H1 (cell line): ENCODE measurements around the gene KLHDC7B. TPM values are rescaled to one million over a fixed set of nuclear protein-coding genes. Genes with fewer than 3 reads are reported as not detected.

Source experiments
- CTCF ChIA-PET: fragments of 300-600 bp; sonication (Branson Sonifier 250); formaldehyde crosslinking; loops from one replicate; lab custom pipeline; 2021; ENCODE audit not compliant: partially characterized antibody; lab: Charles Lee
- POLR2A ChIA-PET: fragments of 300-600 bp; sonication (Branson Sonifier 250); formaldehyde crosslinking; loops from one replicate; lab custom pipeline; 2021; ENCODE audit warnings: inconsistent platforms; ENCODE audit not compliant: partially characterized antibody; lab: Charles Lee
- DNase-seq, 2 experiments: peaks; one replicate each; pipeline versions ENCODE4 v3.0.0 to v3.0.0-alpha.2; 2010 to 2022; ENCODE audit warnings: low spot score in 2 of 2, low read depth in 1 of 2, mixed read lengths in 1 of 2
- FAIRE-seq: peaks from 2 replicates; lab custom pipeline; 2011; peaks lifted over from hg19 to GRCh38; lab: Jason Lieb, UNC
- H2AFZ ChIP-seq: 2 replicates; pipeline ENCODE4 v1.8.1; 2012; ENCODE audit warnings: low read length, inconsistent platforms
- H2AK5ac ChIP-seq: 2 replicates; pipeline ENCODE4 v1.6.1; 2013; ENCODE audit warnings: low read depth, low read length
- H2BK120ac ChIP-seq: replicated peaks from 2 replicates; pipeline ENCODE3; 2013; ENCODE audit warnings: low read depth, low read length, inconsistent platforms
- H2BK12ac ChIP-seq: 2 replicates; pipeline ENCODE4 v1.6.1; 2013; ENCODE audit warnings: low read depth, low read length
- H2BK15ac ChIP-seq: 2 replicates; pipeline ENCODE4 v1.6.1; 2013; ENCODE audit warnings: low read length
- H2BK20ac ChIP-seq: 2 replicates; pipeline ENCODE4 v1.6.1; 2013; ENCODE audit warnings: low read length
- H2BK5ac ChIP-seq: 2 replicates; pipeline ENCODE4 v1.6.1; 2013; ENCODE audit warnings: low read depth, low read length
- H3K14ac ChIP-seq: 2 replicates; pipeline ENCODE4 v1.6.1; 2013; ENCODE audit warnings: inconsistent platforms; ENCODE audit not compliant: insufficient read length
- H3K18ac ChIP-seq: 2 replicates; pipeline ENCODE4 v1.6.1; 2013; ENCODE audit warnings: low read length; ENCODE audit errors: extremely low read depth
- H3K23ac ChIP-seq: 2 replicates; pipeline ENCODE4 v1.6.1; 2013; ENCODE audit warnings: inconsistent platforms; ENCODE audit not compliant: insufficient read length
- H3K23me2 ChIP-seq: 2 replicates; pipeline ENCODE4 v1.6.1; 2013; ENCODE audit warnings: low read depth, low read length
- H3K27ac ChIP-seq: 2 replicates; pipeline ENCODE4 v1.6.1; 2011; ENCODE audit warnings: low read depth, low read length, inconsistent platforms
- H3K27me3 ChIP-seq, 4 experiments: replicated peaks in 1 of 4; 1 replicate in 1 of 4; 2 replicates in 3 of 4; pipeline versions ENCODE4 v1.6.1 to v1.8.1; 2011 to 2013; ENCODE audit warnings: low read length in 3 of 4, mild to moderate bottlenecking in 3 of 4, inconsistent platforms in 2 of 4, mixed read lengths in 2 of 4, moderate library complexity in 1 of 4; ENCODE audit not compliant: control insufficient read depth in 3 of 4, insufficient read depth in 3 of 4; ENCODE audit errors: extremely low read depth in 1 of 4
- H3K36me3 ChIP-seq, 4 experiments: 2 replicates each; pipeline versions ENCODE4 v1.6.1 to v1.8.1; 2011 to 2013; ENCODE audit warnings: mild to moderate bottlenecking in 4 of 4, low read length in 3 of 4, moderate library complexity in 2 of 4, control low read depth in 1 of 4, inconsistent platforms in 1 of 4; ENCODE audit not compliant: insufficient read depth in 4 of 4, control insufficient read depth in 2 of 4
- H3K4ac ChIP-seq: replicated peaks from 2 replicates; pipeline ENCODE3; 2013; ENCODE audit warnings: low read length, low read depth, mixed read lengths, inconsistent platforms; ENCODE audit not compliant: insufficient read length
- H3K4me1 ChIP-seq, 4 experiments: replicated peaks in 1 of 4; 1 replicate in 1 of 4; 2 replicates in 3 of 4; pipeline versions ENCODE4 v1.6.1 to v1.8.1; 2011 to 2013; ENCODE audit warnings: low read length in 3 of 4, inconsistent platforms in 2 of 4, mixed read lengths in 1 of 4; ENCODE audit not compliant: insufficient read depth in 4 of 4, control insufficient read depth in 3 of 4
- H3K4me2 ChIP-seq, 2 experiments: 2 replicates each; pipeline versions ENCODE4 v1.6.1 to v1.8.1; 2011 to 2013; ENCODE audit warnings: low read depth in 2 of 2, low read length in 2 of 2, control low read depth in 1 of 2, inconsistent platforms in 1 of 2, mild to moderate bottlenecking in 1 of 2; ENCODE audit not compliant: insufficient read depth in 1 of 2
- H3K4me3 ChIP-seq, 4 experiments: fragments of 200-600, 300-600 bp in 1 of 4; sonication (generic), shearing (Covaris generic), sonication (Bioruptor Twin) in 1 of 4; 2 replicates each; pipeline versions ENCODE4 v1.5.1 to v1.8.1; 2011 to 2016; ENCODE audit warnings: low read length in 4 of 4, low read depth in 3 of 4, control low read depth in 2 of 4, inconsistent platforms in 2 of 4, mild to moderate bottlenecking in 2 of 4, mixed read lengths in 1 of 4, moderate library complexity in 1 of 4; ENCODE audit not compliant: insufficient read depth in 2 of 4; ENCODE audit errors: extremely low read depth in 1 of 4
- H3K56ac ChIP-seq: replicated peaks from 2 replicates; pipeline ENCODE3; 2013; ENCODE audit warnings: low read depth, mild to moderate bottlenecking, mixed read lengths, low read length, inconsistent platforms; ENCODE audit not compliant: insufficient read length
- H3K79me1 ChIP-seq: 2 replicates; pipeline ENCODE4 v1.6.1; 2013; ENCODE audit warnings: low read depth, low read length, control low read depth
- H3K79me2 ChIP-seq, 2 experiments: 2 replicates each; pipeline versions ENCODE4 v1.6.1 to v1.8.1; 2012 to 2013; ENCODE audit warnings: low read length in 2 of 2, mild to moderate bottlenecking in 2 of 2, inconsistent platforms in 1 of 2; ENCODE audit not compliant: insufficient read depth in 2 of 2, control insufficient read depth in 1 of 2
- H3K9ac ChIP-seq, 4 experiments: replicated peaks in 1 of 4; 1 replicate in 1 of 4; 2 replicates in 3 of 4; pipeline versions ENCODE4 v1.6.1 to v1.8.1; 2011 to 2013; ENCODE audit warnings: low read depth in 3 of 4, low read length in 3 of 4, control low read depth in 2 of 4, mild to moderate bottlenecking in 2 of 4, moderate library complexity in 2 of 4, inconsistent platforms in 1 of 4; ENCODE audit errors: extremely low read depth in 1 of 4
- H3K9me3 ChIP-seq, 2 experiments: 2 replicates each; pipeline versions ENCODE4 v1.6.1 to v1.8.1; 2012 to 2013; ENCODE audit warnings: mild to moderate bottlenecking in 2 of 2, moderate library complexity in 2 of 2, control low read depth in 1 of 2, inconsistent platforms in 1 of 2, low read depth in 1 of 2, low read length in 1 of 2, mixed read lengths in 1 of 2; ENCODE audit not compliant: insufficient read depth in 2 of 2
- H4K20me1 ChIP-seq, 2 experiments: replicated peaks in 1 of 2; 2 replicates each; pipeline versions ENCODE3 to v1.8.1; 2011 to 2013; ENCODE audit warnings: inconsistent platforms in 2 of 2, low read length in 2 of 2, mild to moderate bottlenecking in 1 of 2; ENCODE audit not compliant: insufficient read depth in 2 of 2, control insufficient read depth in 1 of 2
- H4K5ac ChIP-seq: 2 replicates; pipeline ENCODE4 v1.6.1; 2013; ENCODE audit warnings: low read length, low read depth, mixed read lengths, inconsistent platforms; ENCODE audit not compliant: insufficient read length
- H4K8ac ChIP-seq: 2 replicates; pipeline ENCODE4 v1.8.0; 2013; ENCODE audit warnings: mild to moderate bottlenecking, moderate library complexity, low read length, inconsistent platforms; ENCODE audit not compliant: insufficient read depth; ENCODE audit errors: extremely low read depth
- H4K91ac ChIP-seq: replicated peaks from 2 replicates; pipeline ENCODE3; 2013; ENCODE audit warnings: low read length, mixed read lengths, inconsistent platforms; ENCODE audit not compliant: insufficient read length
- KDM4A ChIP-seq: IDR thresholded peaks from one replicate; pipeline ENCODE4 v1.7.1; 2012; ENCODE audit warnings: low read depth, mild to moderate bottlenecking, moderate library complexity, low read length, inconsistent platforms; ENCODE audit not compliant: severe bottlenecking
- SRF ChIP-seq: IDR thresholded peaks from 2 replicates; pipeline ENCODE4 v1.6.1; 2011; ENCODE audit warnings: mild to moderate bottlenecking, low read depth, low read length, moderate library complexity
- WGBS, 2 experiments: shearing (Covaris generic) in 1 of 2; methylation state at CpG; one replicate each; pipeline versions ENCODE4 v1.1.6 to v1.1.7; 2013 to 2015; ENCODE audit warnings: low lambda C conversion rate in 2 of 2, mixed read lengths in 2 of 2, inconsistent platforms in 1 of 2, low coverage in 1 of 2, missing lambda C conversion rate in 1 of 2; ENCODE audit not compliant: insufficient replicate concordance in 2 of 2, insufficient coverage in 1 of 2, insufficient read length in 1 of 2; ENCODE audit errors: extremely low coverage in 1 of 2, missing lambda C conversion rate in 1 of 2; 5-methylcytosine and 5-hydroxymethylcytosine counted together
- polyA plus RNA-seq, 7 experiments: library from polyadenylated mRNA; depleted of rRNA in 3 of 7; stranded (reverse) in 5 of 7; unstranded in 2 of 7; fragments of >200 nt in 5 of 7; fragments of 200-250 nt in 2 of 7; gene quantifications; 1 replicate in 5 of 7; 2 replicates in 1 of 7; 4 replicates in 1 of 7; pipeline versions ENCODE4 v1.2.1 to v1.2.3, GENCODE V29; 2011 to 2013; ENCODE audit warnings: missing spikeins in 2 of 7, mixed read lengths in 2 of 7
- total RNA-seq: library from RNA; stranded (reverse); fragmentation: NEBNext Ultra II Directional; extraction: Animal tissue kit (Norgen Biotek cat#: 25700); gene quantifications from 2 replicates; pipeline ENCODE4 v1.2.1, GENCODE V29; 2021

KLHDC7B gene
- total and polyA plus RNA-seq, 2 of the 8 experiments (the other 6 are each of a cell fraction or from before 2014, with no cell fraction given) = not detected

GRCh38 chr22:50502096-50502495, 43.6 kb upstream of the KLHDC7B start:
- no peak overlapping the region for H4K91ac ChIP-seq
- H2BK15ac ChIP-seq = no peak overlapping the region
- no peak overlapping the region for H2BK12ac ChIP-seq
- no peak overlapping the region for H2AFZ ChIP-seq
- H4K5ac ChIP-seq = no peak overlapping the region
- no peak overlapping the region for H2AK5ac ChIP-seq
- no peak overlapping the region for H2BK120ac ChIP-seq
- no peaks in the 10 kb centered on the region for H3K9me3 ChIP-seq
- FAIRE-seq (no peak), DNase-seq (no peak)
- no peak overlapping the region for H3K56ac ChIP-seq
- no peak overlapping the region for H3K14ac ChIP-seq
- peaks cover 5% of the 10 kb centered on the region; the same call in 1 of the 2 replicates for H3K23me2 ChIP-seq
- H3K23ac ChIP-seq = no peak overlapping the region
- no peak overlapping the region for H3K18ac ChIP-seq
- no peak overlapping the region for H3K4me2 ChIP-seq
- no peak overlapping the region for H3K4me3 ChIP-seq
- ChIA-PET POLR2A (interaction anchor here (1.1 to 3.4 kb wide), 2 partner anchors 11 to 18 kb away, joined by 3 to 21 read pairs; no protein-coding TSS in a partner anchor), CTCF (interaction anchor here (0.7 to 2.7 kb wide), 7 partner anchors 10 to 190 kb away, joined by 3 to 11 read pairs (median 4); partner anchors contain the start of gene MIOX)
- H3K79me2 ChIP-seq = no peaks in the 10 kb centered on the region
- no peak overlapping the region for H2BK5ac ChIP-seq
- H3K27me3 ChIP-seq = no peaks in the 10 kb centered on the region
- H4K20me1 ChIP-seq = peaks cover 0 to 13% of the 10 kb centered on the region in 2 experiments
- no peak overlapping the region for H3K4ac ChIP-seq
- peaks cover 3% of the 10 kb centered on the region; the same call in 1 of the 2 replicates for H3K79me1 ChIP-seq
- H2BK20ac ChIP-seq = no peak overlapping the region
- no peak overlapping the region for H4K8ac ChIP-seq
- H3K9ac ChIP-seq = no peak overlapping the region
- peaks cover 0 to 15% (median 0%) of the 10 kb centered on the region in 4 experiments; a peak in 2 of 8 replicates for H3K36me3 ChIP-seq
- H3K4me1 ChIP-seq = peaks cover 0 to 8% (median 4%) of the 10 kb centered on the region in 4 experiments; a peak in 5 of 7 replicates
- no peak overlapping the region for H3K27ac ChIP-seq
- 86% methylated on average over 6 of the region's 6 CpGs; no CpG with 5 or more reads in 1 of the 2 experiments for whole genome bisulfite sequencing, 2 experiments
- no peak for TF ChIP-seq SRF
- TF ChIP-seq KDM4A = no peak
